Stimulated activated CD4-positive, alpha-beta T cell treated with anti-CD3 and anti-CD28 coated beads, Interleukin-1b, Interleukin-23, amount 100 ng/mL, for 48 hours (primary cell): ENCODE measurements around the gene NOXA1.
"Not testable (repeated sequence)": the region's sequence is repeated elsewhere in the genome, so short reads cannot be mapped to it uniquely, and the experiment has no call there.

Experiments used
- DNase-seq: peaks from one replicate; pipeline ENCODE4 v3.0.0-alpha.2; 2020

NOXA1 gene

GRCh38 chr9:137406876-137407589 lies 16.2 kb upstream of the NOXA1 start:
- DNase-seq: peak; percentile 66

- DNase-seq: no peak
Measured at GRCh38 chr9:137407590-137408300, 15.4 kb upstream of the NOXA1 start.

GRCh38 chr9:137408651-137409405 lies 14.4 kb upstream of the NOXA1 start:
- no peak for DNase-seq

GRCh38 chr9:137409515-137409914 lies 13.7 kb upstream of the NOXA1 start:
- no peak for DNase-seq

GRCh38 chr9:137410236-137410890 lies 12.8 kb upstream of the NOXA1 start:
- not testable (repeated sequence) for DNase-seq

GRCh38 chr9:137410891-137411249 lies 12.3 kb upstream of the NOXA1 start:
- no peak for DNase-seq

- no peak for DNase-seq
Measured at GRCh38 chr9:137411260-137411644, 11.9 kb upstream of the NOXA1 start.

GRCh38 chr9:137411645-137412380 lies 11.4 kb upstream of the NOXA1 start:
- DNase-seq: peak; percentile 46

GRCh38 chr9:137412431-137412830 lies 10.8 kb upstream of the NOXA1 start:
- no peak for DNase-seq

- DNase-seq: no peak
Measured at GRCh38 chr9:137415451-137415850, 7.7 kb upstream of the NOXA1 start.

GRCh38 chr9:137416006-137416562 lies 7.1 kb upstream of the NOXA1 start:
- DNase-seq: no peak

- no peak for DNase-seq
Measured at GRCh38 chr9:137416563-137417151, 6.5 kb upstream of the NOXA1 start.

- DNase-seq: no peak
Measured at GRCh38 chr9:137417161-137418021, 5.8 kb upstream of the NOXA1 start.

- no peak for DNase-seq
Measured at GRCh38 chr9:137421838-137422603, 1.2 kb upstream of the NOXA1 start.

- no peak for DNase-seq
Measured at GRCh38 chr9:137423514-137424291, 510 bp downstream of the NOXA1 start.

GRCh38 chr9:137426018-137426681 lies 3.0 kb downstream of the NOXA1 start:
- DNase-seq: no peak

- DNase-seq: no peak
Measured at GRCh38 chr9:137427454-137428310, 4.5 kb downstream of the NOXA1 start.

- no peak for DNase-seq
Measured at GRCh38 chr9:137428311-137428630, 5.1 kb downstream of the NOXA1 start.
